Astrocyte of the cerebellum (primary cell): ENCODE results near the gene HSPB1.
"Not testable (repeated sequence)": the region's sequence is repeated elsewhere in the genome, so short reads cannot be mapped to it uniquely, and the experiment has no call there.

Experiments
- DNase-seq: peaks from one replicate; pipeline ENCODE4 v3.0.0-alpha.2; 2011; ENCODE audit warnings: low read depth
- H3K4me3 ChIP-seq: 2 replicates; pipeline ENCODE4 v1.5.1; 2011; ENCODE audit warnings: mild to moderate bottlenecking, low read depth, low read length, moderate library complexity
- CTCF ChIP-seq: IDR thresholded peaks from 2 replicates; pipeline ENCODE4 v1.5.1; 2012; ENCODE audit warnings: low read length, low read depth, moderate library complexity, mild to moderate bottlenecking; ENCODE audit errors: missing control alignments
- in situ Hi-C: cut with HindIII; loops from 2 replicates; pipeline ENCODE4 v1.10.0; 2017; ENCODE audit warnings: low sequenced_read_pairs

Gene HSPB1

GRCh38 chr7:76329479-76329878 is 27.0 kb downstream of the HSPB1 start:
- in situ Hi-C loops, result no loop called here
- no peak for DNase-seq
- no peak overlapping the region for H3K4me3 ChIP-seq
- TF ChIP-seq CTCF, result no peak

- no peak overlapping the region for H3K4me3 ChIP-seq
- no peak for TF ChIP-seq CTCF
- no peak for DNase-seq
- in situ Hi-C loops, result loop anchor here (10.0 kb wide), 1 partner anchor 145 kb away; no protein-coding TSS in a partner anchor
Measured at GRCh38 chr7:76330261-76330660, 27.8 kb downstream of the HSPB1 start.

- DNase-seq, result no peak
- H3K4me3 ChIP-seq, result no peak overlapping the region
- in situ Hi-C loops, result loop anchor here (10.0 kb wide), 1 partner anchor 146 kb away; no protein-coding TSS in a partner anchor
- no peak for TF ChIP-seq CTCF
Measured at GRCh38 chr7:76330673-76331072, 28.2 kb downstream of the HSPB1 start.

- H3K4me3 ChIP-seq, result no peak overlapping the region
- in situ Hi-C loops, result loop anchor here (10.0 kb wide), 1 partner anchor 147 kb away; no protein-coding TSS in a partner anchor
- TF ChIP-seq CTCF, result no peak
- DNase-seq, result no peak
Measured at GRCh38 chr7:76332078-76332477, 29.6 kb downstream of the HSPB1 start.

- no peak for DNase-seq
- no peak overlapping the region for H3K4me3 ChIP-seq
- TF ChIP-seq CTCF, result no peak
- in situ Hi-C loops, result loop anchor here (10.0 kb wide), 1 partner anchor 149 kb away; no protein-coding TSS in a partner anchor
Measured at GRCh38 chr7:76333511-76334101, 31.1 kb downstream of the HSPB1 start.

GRCh38 chr7:76334320-76334967 is 32.0 kb downstream of the HSPB1 start:
- TF ChIP-seq CTCF, result no peak
- H3K4me3 ChIP-seq, result no peak overlapping the region
- in situ Hi-C loops, result loop anchor here (10.0 kb wide), 1 partner anchor 150 kb away; no protein-coding TSS in a partner anchor
- DNase-seq, result no peak

GRCh38 chr7:76335417-76335816 is 32.9 kb downstream of the HSPB1 start:
- in situ Hi-C loops, result loop anchor here (10.0 kb wide), 1 partner anchor 151 kb away; no protein-coding TSS in a partner anchor
- DNase-seq, H3K4me3 ChIP-seq: not testable (repeated sequence)
